NB4 (cell line): Measurements from ENCODE around the gene FAM163A.

Experiments used
- CTCF ChIP-seq: IDR thresholded peaks from one replicate; pipeline ENCODE4 v1.5.1; 2012; ENCODE audit warnings: low read depth, low read length
- POLR2A ChIP-seq: IDR thresholded peaks from 2 replicates; pipeline ENCODE4 v1.6.1; 2011; ENCODE audit warnings: mild to moderate bottlenecking; ENCODE audit not compliant: insufficient read length; ENCODE audit errors: extremely low read depth
- TF ChIP-seq, protein P1 (sequence below): IDR thresholded peaks from 2 replicates; pipeline ENCODE4 v1.6.1; 2011; ENCODE audit warnings: low read depth, low read length

DNA sequence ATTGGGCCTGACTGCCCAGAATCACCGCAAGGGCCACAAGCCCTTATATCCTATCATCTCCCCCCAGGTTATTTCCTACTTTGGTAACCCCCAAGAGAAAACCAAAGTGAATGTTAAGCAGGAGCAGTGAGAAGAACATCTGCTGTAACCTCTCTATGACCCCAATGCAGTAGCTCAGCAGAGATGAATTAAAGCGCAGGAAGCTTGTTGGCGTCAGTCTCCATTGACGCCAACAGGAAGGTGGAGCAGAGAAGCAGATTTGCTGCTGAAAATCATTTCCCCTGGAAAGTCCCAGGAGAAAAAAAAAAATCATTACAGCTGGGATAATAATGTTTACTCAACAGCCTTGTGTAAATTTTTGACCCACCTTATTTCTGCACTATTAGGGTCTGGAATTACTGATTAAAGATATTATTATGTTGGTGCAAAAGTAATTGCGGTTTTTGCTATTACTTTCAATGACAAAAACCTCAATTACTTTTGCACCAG lies 33.2 kb upstream of the FAM163A start:
- no peak for TF ChIP-seq POLR2A
- TF ChIP-seq CTCF, result no peak
- TF ChIP-seq, protein P1, sequence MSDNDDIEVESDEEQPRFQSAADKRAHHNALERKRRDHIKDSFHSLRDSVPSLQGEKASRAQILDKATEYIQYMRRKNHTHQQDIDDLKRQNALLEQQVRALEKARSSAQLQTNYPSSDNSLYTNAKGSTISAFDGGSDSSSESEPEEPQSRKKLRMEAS, result no peak
